ENCODE results near the gene SLC39A2.

The SLC39A2 gene

DNA sequence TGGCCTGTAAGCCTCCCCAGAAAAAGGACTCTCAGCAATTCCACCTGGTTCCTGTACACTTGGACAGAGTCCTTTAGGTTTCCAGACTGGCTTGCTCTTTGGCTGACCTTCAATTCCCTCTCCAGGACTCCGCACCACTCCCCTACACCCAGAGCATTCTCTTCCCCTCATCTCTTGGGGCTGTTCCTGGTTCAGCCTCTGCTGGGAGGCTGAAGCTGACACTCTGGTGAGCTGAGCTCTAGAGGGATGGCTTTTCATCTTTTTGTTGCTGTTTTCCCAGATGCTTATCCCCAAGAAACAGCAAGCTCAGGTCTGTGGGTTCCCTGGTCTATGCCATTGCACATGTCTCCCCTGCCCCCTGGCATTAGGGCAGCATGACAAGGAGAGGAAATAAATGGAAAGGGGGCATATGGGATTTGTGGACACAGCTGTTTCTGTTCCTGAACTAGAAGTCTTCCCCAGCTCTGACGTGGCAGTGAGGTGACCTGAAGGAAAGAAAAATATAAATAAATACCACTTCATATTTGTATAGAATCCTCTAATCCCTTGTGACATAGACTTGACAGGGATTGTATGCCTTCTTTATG, 44.4 kb downstream of the SLC39A2 start:
- DNase-seq (ENCODE audit: low read depth in 4 of 4, low spot score in 1 of 4), result no peak

DNA sequence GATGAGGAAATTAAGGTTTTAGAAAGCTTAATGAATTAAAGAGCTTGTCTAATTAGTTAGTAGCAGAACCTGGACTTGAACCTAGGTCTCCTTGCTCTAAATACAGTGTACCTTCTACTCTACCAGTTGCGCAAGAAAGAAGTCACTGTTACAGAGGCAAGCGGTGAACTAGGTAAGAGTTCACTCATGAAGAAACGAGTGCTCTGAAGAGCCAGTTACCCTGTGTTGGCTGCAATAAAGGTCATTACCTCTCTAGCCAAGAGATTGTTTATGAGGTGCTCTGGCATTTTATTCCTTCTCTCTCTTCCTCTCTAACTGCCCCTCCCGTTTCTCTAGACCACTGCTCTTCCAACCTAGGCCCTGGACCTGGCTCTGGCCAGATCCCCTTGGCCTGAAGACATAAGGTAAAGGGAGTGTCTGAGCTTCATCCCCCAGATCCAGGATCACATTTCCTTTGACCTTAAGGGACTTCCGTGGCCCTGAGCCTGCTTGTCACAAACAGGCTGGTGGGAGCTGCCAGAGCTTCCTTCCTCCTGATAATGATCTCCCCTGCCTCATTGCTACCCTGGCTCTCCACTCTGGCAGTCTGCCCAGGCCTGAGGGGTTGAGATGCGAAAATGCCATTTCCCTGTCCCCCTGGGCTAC, 45.0 kb downstream of the SLC39A2 start:
- DNase-seq (ENCODE audit: low read depth in 4 of 4, low spot score in 1 of 4), result no peak

DNA sequence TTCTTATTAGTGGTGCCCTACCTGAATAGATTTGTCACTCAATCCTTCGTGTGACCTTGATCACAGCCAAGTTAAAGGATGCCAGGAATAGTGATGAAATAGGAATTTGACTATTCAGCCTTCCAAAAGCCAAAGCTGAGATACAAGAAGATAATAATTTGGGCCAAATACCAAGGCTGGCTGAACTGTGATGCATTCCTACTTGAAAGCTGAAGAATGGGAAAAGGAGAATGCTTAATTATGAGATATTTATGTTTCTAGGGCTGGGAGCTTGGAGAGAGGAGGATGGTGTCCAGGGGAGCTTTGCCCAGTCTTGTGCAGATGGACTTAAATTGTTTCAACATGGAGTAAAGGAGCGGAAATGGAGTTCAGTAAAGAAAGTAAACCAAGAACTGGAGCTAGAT, 48.3 kb downstream of the SLC39A2 start:
- no peak for DNase-seq (ENCODE audit: low read depth in 4 of 4, low spot score in 1 of 4)

DNA sequence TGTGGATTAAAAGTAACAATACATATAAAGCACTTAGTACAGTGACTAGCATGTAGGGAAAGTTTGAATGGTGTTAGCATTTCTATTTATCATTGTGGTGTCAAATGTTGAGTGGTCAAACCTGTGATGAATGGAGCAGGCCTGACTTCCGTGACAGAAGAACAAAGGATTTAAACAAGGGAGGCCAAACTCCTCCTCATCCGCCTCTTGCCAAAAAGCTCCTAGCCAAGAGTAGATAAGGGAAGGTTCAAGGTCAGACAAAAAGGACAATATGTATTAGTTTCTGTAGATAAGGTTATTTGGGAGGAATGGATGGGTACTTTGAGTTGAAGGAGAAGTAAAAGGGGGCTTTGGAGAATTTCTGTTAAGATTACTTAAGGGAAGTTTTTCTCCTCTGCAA, 49.5 kb downstream of the SLC39A2 start:
- no peak for DNase-seq (ENCODE audit: low read depth in 4 of 4, low spot score in 1 of 4)

DNA sequence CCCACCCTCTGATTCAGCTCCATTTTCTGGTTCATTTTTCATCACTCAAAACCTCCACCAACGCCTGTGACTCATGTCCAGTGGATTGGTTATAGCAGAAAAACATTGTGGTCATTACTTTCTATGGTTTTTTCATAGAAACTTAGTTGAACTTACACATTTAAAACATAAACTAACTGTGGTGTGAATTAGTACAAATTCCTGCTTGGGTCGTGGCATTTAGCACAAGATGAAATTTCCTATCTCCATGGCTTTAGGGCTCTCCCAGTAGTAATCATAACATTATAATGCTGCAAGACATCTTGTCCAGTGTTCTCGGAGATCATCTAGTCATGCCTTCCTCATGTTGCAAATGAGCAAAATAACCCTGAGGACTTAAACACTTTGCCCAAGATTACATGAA, 50.2 kb downstream of the SLC39A2 start:
- no peak for DNase-seq (ENCODE audit: low read depth in 4 of 4, low spot score in 1 of 4)

DNA sequence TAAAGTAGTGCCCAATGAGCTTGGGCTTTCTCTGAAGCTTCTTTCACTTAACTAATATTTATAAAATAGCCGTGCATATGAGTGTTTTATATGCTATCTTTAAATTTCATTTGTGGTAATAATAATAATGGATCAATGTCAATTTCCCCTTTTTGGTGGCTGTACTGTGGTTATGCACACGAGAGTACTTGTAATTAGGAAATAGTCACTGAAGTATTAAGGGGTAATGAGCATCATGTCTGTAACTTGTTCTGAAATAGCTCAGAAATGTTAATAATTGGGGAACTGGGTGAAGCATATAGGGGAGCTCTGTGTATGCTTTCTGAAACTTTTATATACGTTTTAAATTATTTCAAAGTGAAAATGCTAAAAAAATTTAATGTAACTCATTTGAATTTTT, 51.5 kb downstream of the SLC39A2 start:
- no peak for DNase-seq (ENCODE audit: low read depth in 4 of 4, low spot score in 1 of 4)
